ENCODE measurements around the gene SMIM13.

GRCh38 chr6:11123978-11124377 lies 30.3 kb downstream of the SMIM13 start:
- no peak for TF ChIP-seq CTCF (IDR thresholded peaks at IDR 0.05; ENCODE audit: insufficient read depth, low read length, poor library complexity, severe bottlenecking)
- TF ChIP-seq EZH2phosphoT487 (conservative IDR thresholded peaks at IDR 0.05; ENCODE audit: low read length): no peak

All from SU-DHL-6 (cell line).